ENCODE measurements around the gene DLGAP1. TPM values are rescaled to one million over a fixed set of nuclear protein-coding genes. Genes with fewer than 3 reads are reported as not detected.

Gene DLGAP1
- total RNA-seq, 1 experiment from 2014 or later, result 0.39 TPM

DNA sequence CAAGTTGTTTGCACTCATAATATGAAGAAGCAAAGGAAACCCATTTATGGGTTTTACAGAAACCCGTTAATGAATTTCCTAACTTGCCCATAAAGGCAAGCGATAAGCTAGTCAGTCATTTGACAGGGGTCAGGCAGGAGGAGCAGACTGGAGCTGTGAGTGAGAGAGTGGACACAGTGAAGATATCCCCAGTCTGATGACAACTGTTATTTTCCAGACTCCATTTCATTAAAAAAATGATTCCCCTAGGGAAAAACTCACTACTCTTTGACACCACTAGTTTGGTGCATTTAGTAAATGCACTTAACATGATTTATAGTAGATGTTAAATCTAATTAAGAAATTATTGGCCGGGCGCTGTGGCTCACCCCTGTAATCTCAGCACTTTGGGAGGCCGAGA is 924.3 kb downstream of the DLGAP1 start:
- Histone ChIP-seq H3K4me1 (ENCODE audit: control insufficient read depth in 1 of 2, insufficient read depth in 2 of 2, low read length in 2 of 2) (no peaks in the 10 kb centered on the region), H3K27ac (ENCODE audit: low read depth, low read length) (no peak overlapping the region), H3K4me2 (ENCODE audit: low read length) (no peak overlapping the region), H3K9me2 (ENCODE audit: insufficient read depth) (no peaks in the 10 kb centered on the region), H4K20me1 (ENCODE audit: insufficient read depth) (no peaks in the 10 kb centered on the region), H2AFZ (ENCODE audit: low read depth, low read length, poor library complexity, severe bottlenecking) (no peak overlapping the region), H3K9me3 (ENCODE audit: control insufficient read depth in 1 of 2, insufficient read depth in 1 of 2, low read depth in 1 of 2, low read length in 2 of 2) (no peaks in the 10 kb centered on the region; a peak in 1 of 4 replicates), H3K36me3 (ENCODE audit: control insufficient read depth in 1 of 2, insufficient read depth in 2 of 2, low read length in 2 of 2) (no peaks in the 10 kb centered on the region), H3K79me2 (ENCODE audit: insufficient read depth, low read length) (no peaks in the 10 kb centered on the region), H3K27me3 (ENCODE audit: insufficient read depth, low read length) (no peaks in the 10 kb centered on the region), H3K9ac (ENCODE audit: low read length) (no peak overlapping the region), H3K4me3 (replicated peaks in 1 of 2; ENCODE audit: low read depth in 1 of 2, low read length in 2 of 2) (no peak overlapping the region)
- no TSS peak for BruUV-seq (replicated peaks)
- ChIA-PET RAD21 (ENCODE audit: low non-redundant PET in 1 of 2, low total read pairs in 2 of 2, uncharacterized antibody in 2 of 2, unreplicated experiment in 2 of 2) (no interaction called here), POLR2A (no interaction called here), CTCF (no interaction called here)
- DNase-seq (ENCODE audit: low read depth, low spot score), result no peak
- TF ChIP-seq EGR1 (IDR thresholded peaks at IDR 0.05; ENCODE audit: low read depth) (no peak), EZH2phosphoT487 (IDR thresholded peaks at IDR 0.05; ENCODE audit: borderline replicate concordance) (no peak), POLR2A (IDR thresholded peaks at IDR 0.05; ENCODE audit: borderline replicate concordance, extremely low read depth, insufficient read depth, insufficient read length) (no peak), POLR2AphosphoS5 (IDR thresholded peaks at IDR 0.05; ENCODE audit: low read depth, low read length) (no peak), CBX3 (IDR thresholded peaks at IDR 0.05; ENCODE audit: low read depth) (no peak)
- TF ChIP-seq, protein P1, sequence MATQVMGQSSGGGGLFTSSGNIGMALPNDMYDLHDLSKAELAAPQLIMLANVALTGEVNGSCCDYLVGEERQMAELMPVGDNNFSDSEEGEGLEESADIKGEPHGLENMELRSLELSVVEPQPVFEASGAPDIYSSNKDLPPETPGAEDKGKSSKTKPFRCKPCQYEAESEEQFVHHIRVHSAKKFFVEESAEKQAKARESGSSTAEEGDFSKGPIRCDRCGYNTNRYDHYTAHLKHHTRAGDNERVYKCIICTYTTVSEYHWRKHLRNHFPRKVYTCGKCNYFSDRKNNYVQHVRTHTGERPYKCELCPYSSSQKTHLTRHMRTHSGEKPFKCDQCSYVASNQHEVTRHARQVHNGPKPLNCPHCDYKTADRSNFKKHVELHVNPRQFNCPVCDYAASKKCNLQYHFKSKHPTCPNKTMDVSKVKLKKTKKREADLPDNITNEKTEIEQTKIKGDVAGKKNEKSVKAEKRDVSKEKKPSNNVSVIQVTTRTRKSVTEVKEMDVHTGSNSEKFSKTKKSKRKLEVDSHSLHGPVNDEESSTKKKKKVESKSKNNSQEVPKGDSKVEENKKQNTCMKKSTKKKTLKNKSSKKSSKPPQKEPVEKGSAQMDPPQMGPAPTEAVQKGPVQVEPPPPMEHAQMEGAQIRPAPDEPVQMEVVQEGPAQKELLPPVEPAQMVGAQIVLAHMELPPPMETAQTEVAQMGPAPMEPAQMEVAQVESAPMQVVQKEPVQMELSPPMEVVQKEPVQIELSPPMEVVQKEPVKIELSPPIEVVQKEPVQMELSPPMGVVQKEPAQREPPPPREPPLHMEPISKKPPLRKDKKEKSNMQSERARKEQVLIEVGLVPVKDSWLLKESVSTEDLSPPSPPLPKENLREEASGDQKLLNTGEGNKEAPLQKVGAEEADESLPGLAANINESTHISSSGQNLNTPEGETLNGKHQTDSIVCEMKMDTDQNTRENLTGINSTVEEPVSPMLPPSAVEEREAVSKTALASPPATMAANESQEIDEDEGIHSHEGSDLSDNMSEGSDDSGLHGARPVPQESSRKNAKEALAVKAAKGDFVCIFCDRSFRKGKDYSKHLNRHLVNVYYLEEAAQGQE (IDR thresholded peaks at IDR 0.05; ENCODE audit: low read depth), result no peak
- TF ChIP-seq, protein P2, sequence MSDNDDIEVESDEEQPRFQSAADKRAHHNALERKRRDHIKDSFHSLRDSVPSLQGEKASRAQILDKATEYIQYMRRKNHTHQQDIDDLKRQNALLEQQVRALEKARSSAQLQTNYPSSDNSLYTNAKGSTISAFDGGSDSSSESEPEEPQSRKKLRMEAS (IDR thresholded peaks at IDR 0.05), result no peak
- intact Hi-C loops (cut with micrococcal nuclease), result loop anchor here (5.0 kb wide), 1 partner anchor 56 kb away; no protein-coding TSS in a partner anchor
- ATAC-seq, result no peak

Data from HCT116 (cell line).